Measurements from ENCODE around the gene FCRL6. TPM values are rescaled to one million over a fixed set of nuclear protein-coding genes. Genes with fewer than 3 reads are reported as not detected.

Gene FCRL6
- total RNA-seq, 6 experiments from 2014 or later, result not detected

DNA sequence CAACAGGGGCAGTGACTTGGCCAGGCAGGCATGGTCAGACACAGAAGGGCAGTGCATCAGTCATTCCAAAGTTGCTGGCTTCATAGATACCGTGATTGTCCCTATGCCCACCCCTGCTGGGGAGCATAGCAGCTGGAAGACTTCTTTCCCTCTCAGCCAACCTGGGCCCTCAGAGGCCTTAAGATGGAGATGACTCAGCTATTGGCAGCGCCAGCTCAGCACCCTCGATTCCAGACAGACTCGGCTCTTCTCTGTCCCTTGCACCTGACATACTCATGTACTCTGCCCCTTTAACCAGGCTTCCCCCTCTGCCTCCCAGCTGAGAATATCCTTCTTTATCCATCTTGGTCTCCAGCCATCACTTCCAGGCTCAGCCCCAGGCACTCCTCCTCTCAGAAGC lies 41.3 kb downstream of the FCRL6 start:
- Mint-ChIP-seq H3K36me3 (ENCODE audit: low read depth) (0 out of 2 replicates have a peak, but pooled peaks cover 4% of the 10 kb centered on the region), H3K27ac (no peak overlapping the region), H3K27me3 (ENCODE audit: insufficient read depth) (peaks cover 5% of the 10 kb centered on the region), H3K9me3 (peaks cover 4% of the 10 kb centered on the region; the same call in 1 of the 2 replicates), H3K4me3 (no peak overlapping the region), H3K4me1 (ENCODE audit: low read depth) (peaks cover 45% of the 10 kb centered on the region)
- no peak for DNase-seq
- TF ChIP-seq, protein P1, sequence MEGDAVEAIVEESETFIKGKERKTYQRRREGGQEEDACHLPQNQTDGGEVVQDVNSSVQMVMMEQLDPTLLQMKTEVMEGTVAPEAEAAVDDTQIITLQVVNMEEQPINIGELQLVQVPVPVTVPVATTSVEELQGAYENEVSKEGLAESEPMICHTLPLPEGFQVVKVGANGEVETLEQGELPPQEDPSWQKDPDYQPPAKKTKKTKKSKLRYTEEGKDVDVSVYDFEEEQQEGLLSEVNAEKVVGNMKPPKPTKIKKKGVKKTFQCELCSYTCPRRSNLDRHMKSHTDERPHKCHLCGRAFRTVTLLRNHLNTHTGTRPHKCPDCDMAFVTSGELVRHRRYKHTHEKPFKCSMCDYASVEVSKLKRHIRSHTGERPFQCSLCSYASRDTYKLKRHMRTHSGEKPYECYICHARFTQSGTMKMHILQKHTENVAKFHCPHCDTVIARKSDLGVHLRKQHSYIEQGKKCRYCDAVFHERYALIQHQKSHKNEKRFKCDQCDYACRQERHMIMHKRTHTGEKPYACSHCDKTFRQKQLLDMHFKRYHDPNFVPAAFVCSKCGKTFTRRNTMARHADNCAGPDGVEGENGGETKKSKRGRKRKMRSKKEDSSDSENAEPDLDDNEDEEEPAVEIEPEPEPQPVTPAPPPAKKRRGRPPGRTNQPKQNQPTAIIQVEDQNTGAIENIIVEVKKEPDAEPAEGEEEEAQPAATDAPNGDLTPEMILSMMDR (IDR thresholded peaks at IDR 0.05), result no peak

- H3K27me3 Mint-ChIP-seq (ENCODE audit: insufficient read depth), result peaks cover 6% of the 10 kb centered on the region
Observed at GRCh38 chr1:159845751-159846629, 43.8 kb downstream of the FCRL6 start.

DNA sequence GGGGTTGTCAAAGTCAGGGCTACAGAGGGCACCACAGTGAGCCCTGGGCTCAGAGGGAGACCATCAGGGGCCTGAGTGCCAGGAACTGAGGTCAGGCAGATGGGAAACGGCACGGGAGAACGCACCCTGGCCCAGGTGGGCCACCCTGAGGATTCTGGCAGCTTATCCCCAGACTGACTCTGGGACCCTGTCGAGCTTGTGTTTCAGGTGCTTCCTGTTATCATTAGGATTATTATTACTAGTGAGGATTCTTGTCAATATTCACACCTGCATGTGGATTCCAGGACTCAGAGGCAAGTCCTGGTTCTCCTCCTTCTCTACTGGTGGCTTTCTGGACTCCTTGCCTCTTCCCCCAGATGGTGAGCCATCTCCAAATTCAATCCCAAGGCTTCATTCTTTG lies 45.1 kb downstream of the FCRL6 start:
- no peak for DNase-seq
- no peak overlapping the region for H3K27ac Mint-ChIP-seq

More at GRCh38 chr1:159845751-159846629, 43.8 kb downstream of the FCRL6 start:
- Mint-ChIP-seq H3K4me1 (ENCODE audit: low read depth) (peaks cover 57% of the 10 kb centered on the region), H3K36me3 (ENCODE audit: low read depth) (0 out of 2 replicates have a peak, but pooled peaks cover 4% of the 10 kb centered on the region), H3K27ac (no peak overlapping the region), H3K4me3 (no peak overlapping the region), H3K9me3 (peaks cover 4% of the 10 kb centered on the region; the same call in 1 of the 2 replicates)
- TF ChIP-seq, protein P1 (IDR thresholded peaks at IDR 0.05), result no peak
- no peak for DNase-seq

GRCh38 chr1:159848326-159848725 lies 46.2 kb downstream of the FCRL6 start:
- no peak for DNase-seq
- Mint-ChIP-seq H3K4me3 (no peak overlapping the region), H3K27me3 (ENCODE audit: insufficient read depth) (peaks cover 6% of the 10 kb centered on the region)

More for the DNA sequence above, 45.1 kb downstream of the FCRL6 start:
- TF ChIP-seq, protein P1 (IDR thresholded peaks at IDR 0.05), result no peak
- Mint-ChIP-seq H3K4me1 (ENCODE audit: low read depth) (peaks cover 61% of the 10 kb centered on the region), H3K4me3 (no peak overlapping the region), H3K9me3 (peaks cover 4% of the 10 kb centered on the region; the same call in 1 of the 2 replicates), H3K36me3 (ENCODE audit: low read depth) (0 out of 2 replicates have a peak, but pooled peaks cover 4% of the 10 kb centered on the region), H3K27me3 (ENCODE audit: insufficient read depth) (peaks cover 6% of the 10 kb centered on the region)

DNA sequence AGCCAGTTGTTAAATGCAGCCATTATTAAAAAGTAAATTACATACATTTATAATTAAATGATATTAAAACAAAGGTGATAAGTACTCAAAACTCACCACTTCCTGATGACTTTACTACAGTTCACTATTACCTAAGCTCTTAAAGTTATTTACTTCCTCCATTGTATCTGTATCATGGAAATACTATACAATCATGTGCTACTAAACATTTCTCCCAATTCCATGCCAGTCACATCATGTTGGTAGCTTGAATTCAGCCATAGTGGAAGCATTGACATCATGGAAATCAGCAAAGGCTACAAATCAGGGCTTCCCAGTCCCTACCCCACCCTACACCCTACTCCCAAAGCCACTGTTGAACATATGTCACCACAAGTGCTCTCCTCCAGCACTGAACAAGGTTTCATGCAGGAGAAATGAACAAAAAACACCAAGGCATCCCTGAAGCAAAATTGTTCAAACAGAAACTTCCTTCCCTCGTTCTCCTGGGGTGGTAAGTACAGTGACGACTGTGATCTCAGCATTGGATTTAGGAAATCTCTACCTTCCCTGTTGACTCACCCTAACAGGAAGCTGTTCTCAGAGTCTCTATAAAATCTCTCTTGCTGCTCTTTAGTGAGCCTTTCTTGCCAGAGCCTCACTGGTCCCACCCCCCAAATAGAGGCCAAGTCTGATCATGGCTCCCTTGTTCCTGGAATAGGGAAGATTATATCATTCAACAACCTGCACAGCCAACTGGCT lies 47.6 kb downstream of the FCRL6 start:
- DNase-seq, result peak; percentile 46
- Mint-ChIP-seq H3K4me3 (peak overlapping the region; percentile 80), H3K9me3 (peaks cover 4% of the 10 kb centered on the region; the same call in 1 of the 2 replicates), H3K27me3 (ENCODE audit: insufficient read depth) (peaks cover 6% of the 10 kb centered on the region), H3K36me3 (ENCODE audit: low read depth) (0 out of 2 replicates have a peak, but pooled peaks cover 4% of the 10 kb centered on the region), H3K4me1 (ENCODE audit: low read depth) (peaks cover 73% of the 10 kb centered on the region), H3K27ac (peak overlapping the region; percentile 96)
- TF ChIP-seq, protein P1 (IDR thresholded peaks at IDR 0.05), result no peak

More at GRCh38 chr1:159848326-159848725, 46.2 kb downstream of the FCRL6 start:
- peak overlapping the region; percentile 96 for H3K27ac Mint-ChIP-seq
- TF ChIP-seq, protein P1 (IDR thresholded peaks at IDR 0.05), result no peak
- peaks cover 71% of the 10 kb centered on the region for H3K4me1 Mint-ChIP-seq (ENCODE audit: low read depth)
- H3K36me3 Mint-ChIP-seq (ENCODE audit: low read depth), result 0 out of 2 replicates have a peak, but pooled peaks cover 4% of the 10 kb centered on the region
- peaks cover 4% of the 10 kb centered on the region; the same call in 1 of the 2 replicates for H3K9me3 Mint-ChIP-seq
